GM21723 (cell line): ENCODE measurements around the gene PFDN2.

Source experiments
- ATAC-seq: cut with Tn5 transposase; IDR thresholded peaks from one replicate; pipeline ENCODE4 v1.9.1; 2021; ENCODE audit warnings: mild to moderate bottlenecking, moderate library complexity; ENCODE audit not compliant: unreplicated experiment

Gene PFDN2, protein sequence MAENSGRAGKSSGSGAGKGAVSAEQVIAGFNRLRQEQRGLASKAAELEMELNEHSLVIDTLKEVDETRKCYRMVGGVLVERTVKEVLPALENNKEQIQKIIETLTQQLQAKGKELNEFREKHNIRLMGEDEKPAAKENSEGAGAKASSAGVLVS

DNA sequence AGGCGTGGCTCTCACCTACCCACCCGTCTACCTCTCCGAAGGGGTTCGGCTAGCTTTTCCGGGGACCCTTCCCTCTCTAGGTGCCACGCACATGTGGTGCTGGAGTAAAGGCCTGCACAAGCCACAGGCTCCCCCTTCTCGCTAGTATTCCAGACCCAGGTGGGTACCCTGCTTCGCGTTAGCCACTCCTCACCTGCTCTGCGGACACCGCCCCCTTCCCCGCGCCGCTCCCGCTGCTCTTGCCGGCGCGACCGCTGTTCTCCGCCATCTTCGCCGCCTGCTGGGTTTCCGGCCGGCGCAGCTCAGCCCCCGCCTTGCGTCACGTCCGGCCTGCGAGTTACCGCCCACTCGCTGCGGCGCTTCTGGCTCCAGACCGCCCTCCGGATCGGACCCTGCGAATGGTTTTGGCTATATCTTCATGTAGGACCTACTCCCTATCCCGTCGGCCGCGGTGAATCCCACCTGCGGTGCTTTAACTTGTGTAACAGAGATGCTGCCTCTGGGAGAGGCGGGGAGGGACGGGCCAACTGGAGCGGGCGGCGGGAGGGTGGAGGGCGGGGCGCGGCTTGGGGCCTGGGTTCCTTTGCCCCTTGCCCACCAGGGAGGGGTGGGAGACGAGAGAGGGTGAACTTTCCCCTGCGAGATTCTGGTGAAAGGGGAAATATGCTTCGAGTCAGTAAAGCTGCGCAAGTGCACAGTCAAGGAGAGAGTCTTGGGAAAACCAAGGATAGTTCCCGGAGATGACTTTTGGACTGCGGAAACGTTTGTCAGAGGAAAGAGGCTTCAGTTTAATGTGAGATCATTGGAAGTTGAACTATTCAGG, at the start of gene PFDN2, which contains the start of gene NIT1:
TSS of gene PFDN2 (minus strand) at position 279 of the 823 bp plus-strand sequence. CDS start at position 268, 11 bp downstream.
TSS of gene NIT1 (plus strand) at position 347 of the 823 bp plus-strand sequence. CDS start at position 419, 72 bp downstream.
- peak; percentile 82 for ATAC-seq

DNA sequence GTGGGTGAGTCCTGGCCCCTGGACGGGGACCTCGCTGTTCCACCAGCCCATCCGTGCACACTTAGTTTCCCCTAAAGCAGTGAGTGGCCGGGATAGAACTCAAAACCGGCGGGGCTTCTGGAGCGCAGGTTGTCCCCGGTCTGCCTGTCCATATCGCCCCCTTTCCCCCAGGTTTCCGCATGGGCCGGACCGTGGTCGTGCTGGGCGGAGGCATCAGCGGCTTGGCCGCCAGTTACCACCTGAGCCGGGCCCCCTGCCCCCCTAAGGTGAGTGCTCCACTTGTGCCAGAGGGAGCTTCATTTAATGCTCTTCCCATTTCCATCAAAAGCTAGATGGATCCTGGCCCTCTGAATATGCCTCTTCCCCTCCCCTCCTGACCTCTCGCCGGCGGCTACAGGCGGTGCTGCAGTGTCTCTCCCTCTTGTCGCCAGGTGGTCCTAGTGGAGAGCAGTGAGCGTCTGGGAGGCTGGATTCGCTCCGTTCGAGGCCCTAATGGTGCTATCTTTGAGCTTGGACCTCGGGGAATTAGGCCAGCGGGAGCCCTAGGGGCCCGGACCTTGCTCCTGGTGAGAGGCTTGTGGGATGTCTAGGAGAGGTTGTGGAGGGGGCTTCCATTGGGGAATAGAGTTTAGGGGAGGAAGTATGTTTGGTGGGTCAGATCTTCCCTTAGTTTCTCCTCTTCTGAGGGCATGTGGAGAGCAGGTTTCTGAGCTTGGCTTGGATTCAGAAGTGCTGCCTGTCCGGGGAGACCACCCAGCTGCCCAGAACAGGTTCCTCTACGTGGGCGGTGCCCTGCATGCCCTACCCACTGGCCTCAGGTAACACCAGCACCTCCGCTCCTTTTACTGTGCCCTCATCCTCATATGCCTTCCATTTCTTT, 49.1 kb upstream of the PFDN2 start:
- peak; percentile 7 for ATAC-seq

DNA sequence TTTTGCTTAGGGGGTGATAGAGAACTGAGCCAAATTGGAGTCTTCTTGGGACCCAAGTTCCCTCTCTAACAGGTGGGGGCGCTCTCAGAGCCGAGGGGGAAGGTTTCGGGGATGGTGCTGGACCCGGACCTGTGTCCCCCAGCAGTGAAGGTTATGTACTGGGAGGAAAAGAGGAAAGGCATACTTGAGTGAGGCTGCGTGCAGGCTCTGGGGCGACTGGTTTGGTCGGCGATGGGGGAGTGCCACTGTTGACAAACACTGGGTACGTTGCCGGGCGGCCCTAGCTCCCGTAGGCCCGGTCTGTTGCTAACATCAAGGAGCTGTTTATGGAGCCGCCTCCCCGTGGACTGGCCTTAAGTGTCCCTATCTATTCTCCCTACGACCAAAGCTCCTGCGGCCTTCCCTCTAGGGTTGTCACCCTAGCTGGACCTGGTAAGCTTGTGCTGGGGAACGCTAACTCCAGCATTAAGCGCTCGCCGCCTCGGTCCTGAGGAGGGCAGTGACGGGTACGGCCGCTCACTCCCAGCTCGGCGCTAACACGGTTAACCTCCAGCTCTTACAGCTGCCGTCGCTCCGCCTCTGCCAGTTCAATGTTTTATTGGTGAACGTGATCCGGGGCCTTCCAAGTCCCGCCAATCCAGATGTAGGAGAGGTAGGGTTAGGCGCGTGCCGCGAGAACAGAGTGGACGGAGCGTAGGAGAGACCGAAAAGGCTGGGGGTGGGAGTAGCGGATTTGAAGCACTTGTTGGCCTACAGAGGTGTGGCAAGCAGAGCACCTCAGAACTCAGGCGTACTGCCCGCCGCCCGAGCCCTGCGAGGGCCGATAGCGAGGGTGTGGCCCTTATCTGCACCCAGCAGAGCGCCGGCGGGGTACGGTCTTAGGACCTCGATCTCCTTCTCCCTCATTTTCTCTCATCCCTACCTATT, 48.2 kb upstream of the PFDN2 start, which contains the start of gene PPOX:
TSS of gene PPOX (plus strand) at position 685 of the 927 bp plus-strand sequence. CDS start 422 bp downstream, outside the sequence.
- ATAC-seq, result peak; percentile 95

DNA sequence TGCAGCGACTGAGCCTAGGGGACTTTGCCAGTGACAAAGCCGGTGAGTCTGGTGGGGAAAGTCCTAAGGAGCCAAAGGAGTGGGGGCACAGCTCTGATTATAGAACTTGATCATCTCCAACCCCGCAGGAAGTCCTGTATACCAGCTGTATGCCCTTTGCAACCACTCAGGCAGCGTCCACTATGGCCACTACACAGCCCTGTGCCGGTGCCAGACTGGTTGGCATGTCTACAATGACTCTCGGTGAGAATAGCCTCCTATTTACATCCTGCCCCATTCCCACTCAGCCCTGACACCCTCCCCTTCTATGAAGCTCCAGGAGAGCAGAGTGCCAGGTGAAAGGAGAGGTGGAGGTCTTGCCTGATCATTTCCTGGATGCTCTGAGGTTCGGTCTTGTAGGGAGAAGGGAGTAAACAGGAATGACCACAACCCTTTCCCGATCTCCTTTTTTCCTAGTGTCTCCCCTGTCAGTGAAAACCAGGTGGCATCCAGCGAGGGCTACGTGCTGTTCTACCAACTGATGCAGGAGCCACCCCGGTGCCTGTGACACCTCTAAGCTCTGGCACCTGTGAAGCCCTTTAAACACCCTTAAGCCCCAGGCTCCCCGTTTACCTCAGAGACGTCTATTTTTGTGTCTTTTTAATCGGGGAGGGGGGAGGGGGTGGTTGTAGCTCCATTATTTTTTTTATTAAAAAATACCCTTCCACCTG, 47.2 kb upstream of the PFDN2 start:
- no peak for ATAC-seq

DNA sequence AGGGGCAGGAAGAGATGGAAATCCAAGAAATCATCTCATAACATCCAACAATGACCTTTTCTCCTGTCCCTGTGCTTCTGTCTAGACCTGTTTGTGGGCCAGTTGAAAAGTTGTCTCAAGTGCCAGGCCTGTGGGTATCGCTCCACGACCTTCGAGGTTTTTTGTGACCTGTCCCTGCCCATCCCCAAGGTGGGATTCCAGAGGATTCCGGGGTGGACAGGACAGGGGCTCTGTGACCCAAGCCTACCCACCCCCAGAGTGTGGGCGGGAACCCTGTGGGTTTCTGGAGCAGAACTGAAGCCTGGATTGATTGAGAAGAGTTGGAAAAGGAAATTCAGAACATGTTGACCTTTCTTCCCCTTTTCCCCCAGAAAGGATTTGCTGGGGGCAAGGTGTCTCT, 46.0 kb upstream of the PFDN2 start:
- no peak for ATAC-seq

DNA sequence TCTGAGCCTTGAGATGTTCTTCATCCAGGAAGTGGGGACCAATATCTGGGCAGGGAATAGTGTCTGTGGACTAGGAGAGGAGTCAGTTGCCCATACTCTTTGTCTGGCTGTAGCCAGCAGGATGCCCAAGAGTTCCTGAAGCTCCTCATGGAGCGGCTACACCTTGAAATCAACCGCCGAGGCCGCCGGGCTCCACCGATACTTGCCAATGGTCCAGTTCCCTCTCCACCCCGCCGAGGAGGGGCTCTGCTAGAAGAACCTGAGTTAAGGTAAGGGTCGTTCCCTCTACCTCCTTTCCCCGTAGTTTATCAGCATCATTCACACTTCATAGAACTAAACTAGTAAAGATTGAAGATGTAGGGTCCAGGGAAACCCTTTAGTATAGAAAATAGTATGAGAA, 45.0 kb upstream of the PFDN2 start:
- ATAC-seq, result no peak

DNA sequence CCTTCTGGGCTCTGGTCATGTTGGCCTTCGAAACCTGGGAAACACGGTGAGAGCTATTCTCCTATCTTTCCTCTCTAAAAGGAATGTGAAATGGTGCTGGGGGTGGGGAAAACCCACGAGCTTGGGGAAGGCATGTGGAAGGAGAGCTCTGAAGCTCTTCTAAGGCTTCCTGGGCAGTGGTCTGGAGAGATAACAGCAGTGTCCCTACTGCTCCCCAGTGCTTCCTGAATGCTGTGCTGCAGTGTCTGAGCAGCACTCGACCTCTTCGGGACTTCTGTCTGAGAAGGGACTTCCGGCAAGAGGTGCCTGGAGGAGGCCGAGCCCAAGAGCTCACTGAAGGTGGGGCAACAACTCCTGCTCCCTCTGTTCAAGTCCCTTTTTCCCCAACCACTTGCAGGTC, 44.2 kb upstream of the PFDN2 start:
- no peak for ATAC-seq

DNA sequence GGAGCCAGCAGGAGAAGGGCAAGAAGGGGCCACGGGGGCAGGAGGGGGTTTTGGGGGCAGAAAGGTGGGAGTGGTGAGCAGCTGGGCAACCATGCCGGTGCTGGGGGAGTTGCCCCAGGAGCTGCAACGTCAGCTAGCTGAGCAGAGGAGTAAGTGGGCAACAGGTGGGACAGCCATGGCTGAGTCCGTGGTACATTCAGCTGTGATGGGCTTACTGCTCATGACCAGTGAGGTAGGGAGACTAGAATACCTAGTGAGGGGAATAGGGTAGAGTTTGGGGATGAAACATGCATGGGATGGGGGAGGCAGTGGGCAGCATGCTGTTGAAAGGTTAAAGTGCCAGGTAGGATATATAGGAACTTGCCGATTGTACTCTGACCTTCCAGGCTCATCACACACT, 43.8 kb upstream of the PFDN2 start:
- no peak for ATAC-seq

DNA sequence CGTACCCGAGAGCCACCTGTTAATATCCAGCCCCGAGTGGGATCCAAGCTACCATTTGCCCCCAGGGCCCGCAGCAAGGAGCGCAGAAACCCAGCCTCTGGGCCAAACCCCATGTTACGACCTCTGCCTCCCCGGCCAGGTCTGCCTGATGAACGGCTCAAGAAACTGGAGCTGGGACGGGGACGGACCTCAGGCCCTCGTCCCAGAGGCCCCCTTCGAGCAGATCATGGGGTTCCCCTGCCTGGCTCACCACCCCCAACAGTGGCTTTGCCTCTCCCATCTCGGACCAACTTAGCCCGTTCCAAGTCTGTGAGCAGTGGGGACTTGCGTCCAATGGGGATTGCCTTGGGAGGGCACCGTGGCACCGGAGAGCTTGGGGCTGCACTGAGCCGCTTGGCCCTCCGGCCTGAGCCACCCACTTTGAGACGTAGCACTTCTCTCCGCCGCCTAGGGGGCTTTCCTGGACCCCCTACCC, 42.9 kb upstream of the PFDN2 start:
- ATAC-seq, result no peak

DNA sequence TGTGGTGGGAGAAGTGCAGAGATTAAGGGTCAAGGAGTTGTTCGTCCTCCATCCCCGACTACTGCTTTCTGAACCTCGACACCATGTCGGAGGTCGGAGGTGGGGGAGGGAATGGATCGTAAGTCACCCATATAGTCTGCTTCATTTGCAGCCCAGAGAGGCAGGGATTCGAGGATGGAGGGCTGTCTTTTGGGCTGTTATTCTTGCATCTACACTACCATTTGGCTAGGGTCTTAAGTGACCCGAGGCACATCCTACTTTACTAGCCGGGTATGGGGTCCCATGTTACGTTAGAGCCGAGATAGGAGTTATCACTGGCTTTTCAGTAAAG, 42.0 kb upstream of the PFDN2 start:
- ATAC-seq, result no peak

DNA sequence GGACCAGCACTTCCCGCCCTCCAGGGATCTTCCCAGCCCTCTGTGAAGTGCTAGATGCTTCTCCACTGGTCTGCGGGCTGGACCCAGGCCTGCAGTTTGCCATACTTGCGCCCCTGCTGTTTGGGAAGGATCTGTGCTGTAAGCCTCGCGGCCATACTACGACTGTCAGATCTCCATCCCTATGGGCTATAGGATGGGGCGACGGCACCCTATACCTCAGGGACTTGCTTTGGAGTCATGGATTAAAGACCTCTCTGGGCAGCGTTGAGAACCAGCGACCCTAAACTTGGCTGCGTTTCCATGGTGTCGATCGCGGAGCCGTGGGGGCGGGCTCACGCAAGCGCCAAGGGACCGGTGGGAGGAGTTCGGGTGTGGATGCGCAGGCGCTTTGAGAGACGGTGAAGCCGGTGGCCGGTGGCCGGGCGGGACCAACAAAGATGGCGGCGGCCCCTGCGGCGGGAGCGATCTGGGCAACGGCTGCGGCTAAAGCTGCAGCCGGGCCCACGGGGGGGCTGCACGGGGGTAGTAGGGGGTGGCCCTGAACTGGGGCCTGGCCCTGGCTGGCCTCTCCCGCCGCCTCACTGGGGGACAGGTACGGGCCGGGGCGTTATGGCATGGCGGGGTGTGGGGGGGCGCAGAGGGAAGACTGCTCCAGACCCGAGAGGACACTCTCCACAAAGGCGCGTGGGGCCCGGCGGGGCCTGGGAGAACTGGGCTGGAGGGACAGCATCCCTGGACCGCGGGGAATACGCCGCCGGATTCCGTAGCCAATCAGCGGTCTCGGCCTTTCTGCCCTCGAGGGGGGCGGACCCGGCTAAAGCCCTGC, 41.5 kb upstream of the PFDN2 start, which contains the start of gene USP21:
TSS of gene USP21 (plus strand) at position 414 of the 826 bp plus-strand sequence. CDS start 1,141 bp downstream, outside the sequence.
- ATAC-seq, result peak; percentile 83

DNA sequence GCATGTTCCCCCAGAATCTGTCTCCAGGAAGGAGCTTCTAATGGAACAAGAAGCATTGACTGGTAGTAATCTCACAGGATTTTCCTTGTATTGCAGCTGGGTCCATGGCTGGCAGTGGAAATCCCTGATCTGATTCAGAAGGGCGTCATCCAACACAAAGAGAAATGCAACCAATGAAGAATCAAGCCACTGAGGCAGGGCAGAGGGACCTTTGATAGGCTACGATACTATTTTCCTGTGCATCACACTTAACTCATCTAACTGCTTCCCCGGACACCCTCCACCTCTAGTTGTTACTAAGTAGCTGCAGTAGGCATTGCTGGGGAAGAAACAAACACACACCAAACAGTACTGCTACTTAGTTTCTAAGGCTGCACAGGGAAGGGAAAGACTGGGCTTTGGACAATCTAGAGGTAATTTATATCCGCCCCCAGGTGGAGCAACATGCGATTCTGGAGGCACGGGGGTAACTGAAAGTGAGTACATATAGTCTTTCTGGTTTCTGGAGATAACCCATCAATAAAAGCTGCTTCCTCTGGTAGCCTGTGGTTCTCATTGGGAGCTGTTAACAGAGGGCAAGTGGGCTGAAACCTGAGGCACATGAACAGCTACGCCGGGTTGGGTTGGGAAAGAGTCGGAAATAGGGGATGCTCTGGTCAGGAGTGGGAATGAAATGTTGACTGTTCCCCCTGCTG, 40.6 kb upstream of the PFDN2 start:
- ATAC-seq, result no peak

DNA sequence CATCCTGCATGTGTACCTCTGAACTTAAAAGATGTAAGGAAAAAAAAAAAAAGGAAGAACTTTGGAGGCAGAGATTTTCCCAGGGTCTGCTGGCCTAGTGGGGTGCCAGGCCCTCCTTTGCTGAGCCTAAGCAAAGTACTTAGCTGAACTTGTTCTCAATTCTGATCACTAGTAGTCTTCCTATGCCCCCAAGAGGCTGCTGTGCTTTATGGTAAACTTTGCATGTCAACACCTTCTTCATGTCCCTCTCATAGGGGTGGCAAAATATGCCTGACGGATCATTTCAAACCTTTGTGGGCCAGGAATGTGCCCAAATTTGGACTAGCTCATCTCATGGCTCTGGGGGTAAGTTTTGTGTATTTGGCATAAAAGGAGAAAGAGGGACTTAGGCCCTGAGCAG, 40.0 kb upstream of the PFDN2 start:
- ATAC-seq, result no peak

DNA sequence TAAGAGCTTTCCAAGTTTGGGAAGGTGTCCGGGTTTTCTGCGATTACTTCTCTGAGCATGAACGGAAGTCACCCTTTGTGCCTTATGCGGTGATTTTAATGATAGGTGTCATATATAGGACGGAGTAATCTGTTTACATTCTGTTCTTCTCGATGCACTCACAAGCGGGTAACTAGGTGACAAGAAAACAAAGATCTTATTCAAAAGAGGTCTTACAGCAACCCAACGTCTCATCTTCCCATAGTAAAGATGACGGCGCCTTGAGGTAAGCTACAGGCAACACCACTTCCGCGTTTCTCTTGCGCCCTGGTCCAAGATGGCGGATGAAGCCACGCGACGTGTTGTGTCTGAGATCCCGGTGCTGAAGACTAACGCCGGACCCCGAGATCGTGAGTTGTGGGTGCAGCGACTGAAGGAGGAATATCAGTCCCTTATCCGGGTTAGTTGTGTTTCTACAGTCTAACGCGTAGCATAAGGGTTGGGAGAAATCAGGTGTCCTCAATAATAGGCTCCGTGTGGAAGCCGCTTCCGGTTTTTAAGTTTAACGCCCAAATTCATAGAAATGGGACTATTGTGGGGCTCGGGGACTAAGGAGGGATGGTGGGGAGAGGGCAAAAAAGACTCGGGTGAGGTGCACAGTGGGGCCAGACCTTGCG, 36.0 kb upstream of the PFDN2 start, which contains the start of gene UFC1:
TSS of gene UFC1 (plus strand) at position 297 of the 656 bp plus-strand sequence. CDS start at position 317, 20 bp downstream.
- ATAC-seq, result peak; percentile 86

DNA sequence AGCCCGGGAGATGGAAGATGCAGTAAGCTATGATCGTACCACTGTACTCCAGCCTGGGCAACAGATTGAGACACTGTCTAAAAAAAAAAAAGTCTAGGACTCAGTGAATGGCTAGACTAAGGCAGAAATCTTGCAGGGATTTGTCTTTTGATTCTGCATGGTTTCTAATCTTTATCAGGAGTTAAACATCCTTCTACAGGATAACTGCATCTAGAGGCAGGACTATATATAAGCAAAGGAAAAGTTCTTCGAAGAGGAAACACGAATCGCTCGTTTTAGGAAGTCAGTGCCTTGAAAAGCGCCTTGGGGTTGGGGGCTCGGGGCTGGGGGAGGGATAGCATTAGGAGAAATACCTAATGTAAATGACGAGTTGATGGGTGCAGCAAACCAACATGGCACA, 35.3 kb upstream of the PFDN2 start:
- ATAC-seq, result peak; percentile 15

DNA sequence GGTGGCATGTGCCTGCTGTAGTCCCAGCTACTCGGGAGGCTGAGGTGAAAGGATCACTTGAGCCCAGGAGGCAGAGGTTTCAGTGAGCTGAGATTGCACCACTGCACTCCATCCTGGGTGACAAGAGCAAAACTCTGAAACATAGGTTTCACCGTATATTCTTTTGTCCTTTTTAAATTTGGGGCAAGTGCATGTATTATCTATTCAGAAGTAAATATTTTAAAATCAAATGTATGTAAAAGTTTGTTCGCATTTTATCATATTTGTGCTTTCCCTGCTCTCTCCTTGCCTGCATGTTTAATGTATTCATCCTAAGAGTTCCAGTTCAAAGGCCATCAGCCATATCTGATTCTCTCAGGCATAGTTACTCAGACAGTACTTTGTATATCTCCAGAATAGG, 28.0 kb upstream of the PFDN2 start:
- ATAC-seq, result no peak

DNA sequence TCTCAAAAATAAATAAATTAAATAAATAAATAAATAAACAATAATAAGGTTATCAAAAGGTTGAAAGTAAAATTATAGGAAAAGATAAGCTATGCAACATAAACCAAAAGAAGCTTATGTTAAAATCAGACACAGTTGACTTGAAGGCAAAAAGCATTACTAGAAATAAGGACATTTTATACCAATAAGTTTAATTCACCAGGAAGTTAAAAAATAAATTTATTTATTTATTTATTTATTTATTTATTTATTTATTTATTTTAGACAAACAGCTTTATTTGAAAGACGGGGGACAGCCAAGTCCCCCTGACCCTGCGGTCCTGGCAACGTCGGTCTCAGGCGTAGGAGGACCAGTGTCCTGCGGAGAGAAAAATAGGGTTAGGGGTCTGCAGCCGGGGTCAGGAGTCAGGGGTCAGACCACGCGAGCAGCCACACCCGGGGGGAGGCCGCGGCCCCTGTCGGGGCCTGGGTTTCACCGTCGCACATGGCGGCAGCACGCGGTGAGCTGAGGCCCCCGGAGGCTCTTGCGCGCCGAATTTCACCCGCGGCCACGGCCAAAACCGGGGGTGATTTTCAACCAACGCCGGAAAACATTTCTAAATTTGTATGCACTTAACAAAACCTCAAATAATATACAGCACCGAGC, 23.0 kb upstream of the PFDN2 start:
- ATAC-seq, result no peak
